ENCODE data around the gene CEP83.

GRCh38 chr12:94318181-94318580 lies 141.5 kb downstream of the CEP83 start:
- no peak for TF ChIP-seq EZH2 (IDR thresholded peaks at IDR 0.05; ENCODE audit: insufficient read depth, poor library complexity, severe bottlenecking)
- no peak for TF ChIP-seq EZH2phosphoT487 (IDR thresholded peaks at IDR 0.05; ENCODE audit: insufficient read depth, low read depth)
